HTR-8/SVneo (cell line): Measurements from ENCODE around the gene PSMA6.

Experiments used
- DNase-seq: peaks from one replicate; pipeline ENCODE4 v3.0.0; 2011; ENCODE audit warnings: low spot score, mixed read lengths; ENCODE audit not compliant: insufficient read length
- FAIRE-seq: peaks from 2 replicates; lab custom pipeline; 2011; peaks lifted over from hg19 to GRCh38; lab: Jason Lieb, UNC

PSMA6 gene

DNA sequence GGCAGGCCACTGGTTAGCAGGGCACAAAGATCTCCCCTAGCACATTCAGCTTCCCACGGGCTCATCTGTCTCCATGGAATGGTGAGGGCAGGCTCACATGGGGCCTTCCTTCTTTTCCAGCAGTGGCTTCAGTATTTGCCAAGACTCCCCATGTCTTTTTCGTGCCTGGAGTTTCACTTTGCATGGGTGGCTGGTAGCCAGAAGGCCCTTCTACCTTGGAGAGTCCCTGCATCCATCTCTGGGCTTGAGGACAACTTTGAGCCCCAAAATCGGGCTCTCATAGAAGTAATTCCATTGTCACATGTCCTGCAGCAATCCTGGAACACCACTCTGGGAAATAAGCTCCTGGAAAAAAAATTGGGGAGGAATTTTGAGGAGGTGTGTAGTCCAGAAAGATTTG is 70.3 kb downstream of the PSMA6 start:
- FAIRE-seq (no peak), DNase-seq (no peak)

DNA sequence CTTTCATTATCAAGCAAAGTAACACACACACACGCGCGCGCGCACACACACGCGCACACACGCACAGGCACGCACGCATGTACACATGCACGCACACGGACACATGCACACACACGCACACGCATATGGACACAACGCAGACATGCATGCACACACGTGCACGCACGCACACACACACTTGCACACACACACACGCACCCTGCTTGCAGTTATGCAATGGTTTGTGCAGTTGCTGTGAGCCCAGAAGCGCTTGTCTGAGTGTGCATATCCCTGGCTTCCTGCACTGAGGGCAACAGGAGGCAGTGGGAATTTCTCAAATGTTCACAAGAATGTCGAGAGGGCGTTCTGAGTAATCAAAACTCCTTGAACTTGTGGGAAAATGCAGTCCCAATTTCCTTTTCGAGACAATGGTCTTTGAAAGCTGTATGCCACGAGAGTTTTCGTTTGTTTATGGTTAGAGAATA is 70.8 kb downstream of the PSMA6 start:
- FAIRE-seq (peak; percentile 86), DNase-seq (no peak)

DNA sequence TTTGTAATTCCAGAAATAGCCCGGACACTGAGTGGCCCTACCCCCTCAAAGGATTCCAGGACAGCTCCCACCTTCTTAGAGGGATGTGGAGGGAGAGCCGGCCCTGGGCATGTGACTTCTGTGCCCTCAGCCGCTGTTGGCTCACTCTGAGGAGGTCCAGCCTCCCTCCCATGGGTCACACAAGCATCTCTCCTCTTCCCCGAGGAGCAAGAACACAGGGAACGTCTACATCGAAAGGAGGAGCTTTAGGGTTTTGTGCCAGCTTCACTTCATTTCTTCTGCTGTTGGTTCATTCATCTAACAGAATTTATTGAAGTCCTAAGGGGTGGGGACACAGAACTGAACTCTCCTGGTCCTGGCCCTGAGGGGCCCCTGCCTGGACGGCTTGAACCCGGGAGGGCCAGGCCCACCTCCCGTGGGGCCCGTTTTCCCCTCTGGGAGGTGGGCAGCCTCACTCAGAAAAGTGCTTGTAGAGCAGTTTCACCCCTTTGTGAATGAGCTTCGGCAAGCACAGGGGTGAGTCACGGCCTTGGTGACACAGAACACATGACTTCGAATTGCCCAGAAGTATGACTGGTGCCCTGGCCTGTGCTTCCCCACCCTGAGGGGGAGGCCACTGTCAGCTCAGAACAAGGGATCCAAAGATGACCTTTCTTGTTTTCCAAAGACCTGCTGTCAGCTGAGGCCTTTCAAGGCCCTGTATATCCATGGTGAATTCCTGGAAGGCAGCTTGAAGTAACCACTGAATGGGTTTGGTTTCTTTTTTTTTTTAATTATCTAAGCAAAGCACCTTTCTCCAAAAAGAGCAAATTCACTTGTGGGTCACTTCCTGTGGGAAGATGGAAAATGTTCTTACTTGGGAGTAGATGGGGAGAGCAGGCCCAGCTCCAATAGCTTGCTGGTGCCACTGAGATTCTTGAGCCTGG is 73.2 kb downstream of the PSMA6 start:
- DNase-seq (peak; percentile 78), FAIRE-seq (peak; percentile 80)

DNA sequence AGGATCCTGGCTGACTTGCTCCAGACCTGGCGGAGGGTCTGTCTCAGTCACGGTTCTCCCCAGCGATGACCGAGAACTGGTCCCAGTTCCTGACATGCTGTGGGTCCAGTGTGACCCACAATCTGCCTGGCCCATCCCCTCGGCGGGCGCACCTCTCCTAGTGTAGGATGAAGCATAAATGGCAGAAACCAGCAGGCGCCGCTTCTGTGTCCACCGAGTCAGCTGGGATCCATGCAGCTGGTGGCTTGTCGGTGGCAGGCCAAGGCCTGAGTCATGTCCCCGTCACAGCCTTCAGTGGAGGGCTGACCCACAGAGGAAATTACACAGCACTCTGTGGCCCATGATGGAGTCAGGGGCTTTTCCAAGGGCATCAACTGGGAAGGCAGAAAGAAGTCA is 73.9 kb downstream of the PSMA6 start:
- FAIRE-seq: no peak
- DNase-seq: no peak

DNA sequence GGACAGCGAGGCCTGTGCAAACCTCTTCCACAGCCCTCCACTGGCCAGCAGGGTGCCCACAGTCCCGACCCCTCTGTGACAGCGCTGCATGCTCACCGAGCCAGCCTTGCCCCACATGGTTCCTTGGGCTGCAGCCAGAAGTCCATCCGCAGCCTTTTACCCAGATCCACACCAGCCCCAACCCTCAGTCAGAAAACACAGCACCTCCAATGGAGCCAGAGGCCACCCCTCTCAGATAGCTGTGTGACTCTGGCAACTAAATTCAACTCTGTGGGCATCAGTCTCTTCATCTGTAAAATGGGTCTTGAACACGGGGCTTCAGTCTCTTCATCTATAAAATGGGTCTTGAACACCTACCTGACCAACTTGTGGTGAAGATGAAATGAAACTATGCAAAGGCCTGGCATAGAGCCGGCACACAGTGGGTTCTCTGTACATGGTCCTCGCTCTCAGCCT is 74.4 kb downstream of the PSMA6 start:
- FAIRE-seq: no peak
- no peak for DNase-seq

DNA sequence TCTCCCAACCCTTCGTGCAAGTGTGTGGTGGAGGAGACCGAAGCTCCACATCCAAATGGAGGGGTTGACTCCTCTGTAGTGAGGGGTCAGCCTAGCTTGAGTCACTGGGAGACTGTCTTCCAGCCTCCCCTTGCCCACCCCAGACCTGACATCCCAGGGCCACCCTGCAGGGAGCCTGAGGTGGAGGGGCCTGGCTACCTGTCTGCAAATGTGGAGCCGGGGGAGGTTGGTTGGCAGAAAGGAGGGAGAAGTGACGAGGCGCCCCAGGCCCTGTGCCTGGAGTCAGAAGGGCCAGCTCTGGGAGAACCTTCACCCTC is 74.8 kb downstream of the PSMA6 start:
- DNase-seq: no peak
- FAIRE-seq: no peak
